Large intestine (tissue), 3 donors: ENCODE results near the gene PPFIBP1. TPM values are rescaled to one million over a fixed set of nuclear protein-coding genes. Genes with fewer than 3 reads are reported as not detected.
"Not testable (repeated sequence)": the region's sequence is repeated elsewhere in the genome, so short reads cannot be mapped to it uniquely, and the experiment has no call there.

Source experiments
- DNase-seq, 2 donors: peaks; one replicate each; pipeline versions ENCODE4 v3.0.0 to v3.0.0-alpha.2; 2013
- H3K27ac ChIP-seq: one replicate; pipeline ENCODE4 v1.5.1; 2013; ENCODE audit warnings: low read length
- H3K27me3 ChIP-seq: 2 replicates; pipeline ENCODE4 v1.6.1; 2013; ENCODE audit warnings: low read length; ENCODE audit not compliant: control insufficient read depth, insufficient read depth
- H3K36me3 ChIP-seq: 2 replicates; pipeline ENCODE4 v1.6.1; 2013; ENCODE audit warnings: low read length; ENCODE audit not compliant: control insufficient read depth, insufficient read depth
- H3K4me1 ChIP-seq: one replicate; pipeline ENCODE4 v1.6.1; 2013; ENCODE audit warnings: low read length; ENCODE audit not compliant: control insufficient read depth, insufficient read depth
- H3K4me3 ChIP-seq: one replicate; pipeline ENCODE4 v1.5.1; 2013; ENCODE audit warnings: low read length
- H3K9me3 ChIP-seq: one replicate; pipeline ENCODE4 v1.6.1; 2013; ENCODE audit warnings: mild to moderate bottlenecking, low read depth, low read length, moderate library complexity; ENCODE audit not compliant: control insufficient read depth
- WGBS: methylation state at CpG from one replicate; pipeline ENCODE4 v1.1.5; 2013; ENCODE audit warnings: low lambda C conversion rate; ENCODE audit not compliant: insufficient coverage; 5-methylcytosine and 5-hydroxymethylcytosine counted together
- polyA plus RNA-seq: library from polyadenylated mRNA; unstranded; fragments of 120-200 nt; gene quantifications from one replicate; pipeline ENCODE4 v1.2.1, GENCODE V29; 2013

PPFIBP1 gene
- polyA plus RNA-seq, 1 donor: 41.5 TPM

DNA sequence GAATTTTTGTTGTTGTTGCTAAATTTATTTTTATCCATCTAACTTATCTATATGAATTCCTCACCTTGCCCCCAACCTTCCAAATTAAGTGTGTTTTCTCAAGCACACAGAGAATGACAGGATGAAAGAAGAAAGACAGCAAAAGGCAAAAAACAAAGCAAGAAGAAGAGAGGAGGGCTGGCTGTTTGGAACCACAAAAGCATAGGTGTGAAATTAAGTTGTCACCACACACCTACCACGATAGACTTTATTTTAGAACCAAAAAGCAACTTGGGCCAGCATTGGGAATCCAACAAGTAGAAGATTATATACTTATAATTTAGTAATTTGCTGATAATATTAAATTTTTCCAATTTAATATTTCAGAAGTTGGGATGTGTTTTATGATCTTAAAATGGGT lies 113.5 kb downstream of the PPFIBP1 start:
- no peaks in the 10 kb centered on the region for H3K4me1 ChIP-seq
- no CpG with 5 or more reads among the region's 1 CpG for WGBS
- H3K27ac ChIP-seq: no peak overlapping the region
- H3K4me3 ChIP-seq: no peak overlapping the region
- H3K36me3 ChIP-seq: peaks cover 2% of the 10 kb centered on the region
- no peaks in the 10 kb centered on the region for H3K27me3 ChIP-seq
- H3K9me3 ChIP-seq: no peaks in the 10 kb centered on the region
- no peak for DNase-seq

DNA sequence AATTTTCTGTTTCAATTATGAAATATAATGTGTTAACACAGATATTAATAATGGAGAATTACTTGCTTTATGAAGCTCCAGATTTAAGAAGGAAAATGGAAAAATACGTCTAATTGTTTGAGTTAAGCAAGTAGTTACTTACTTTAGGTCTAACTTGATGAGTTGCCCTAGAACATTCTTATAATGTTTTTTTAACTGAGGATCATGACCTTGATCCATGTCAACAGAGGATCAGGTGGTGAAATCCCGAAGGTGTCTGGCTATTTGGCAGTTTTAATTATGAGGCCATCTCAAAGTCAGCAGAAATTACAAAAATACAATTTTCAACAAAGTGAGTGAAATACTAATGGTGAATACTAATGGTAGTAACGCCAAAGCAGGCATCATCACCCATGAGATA lies 115.3 kb downstream of the PPFIBP1 start:
- peaks cover 2% of the 10 kb centered on the region for H3K36me3 ChIP-seq
- no CpG with 5 or more reads among the region's 3 CpGs for WGBS

DNA sequence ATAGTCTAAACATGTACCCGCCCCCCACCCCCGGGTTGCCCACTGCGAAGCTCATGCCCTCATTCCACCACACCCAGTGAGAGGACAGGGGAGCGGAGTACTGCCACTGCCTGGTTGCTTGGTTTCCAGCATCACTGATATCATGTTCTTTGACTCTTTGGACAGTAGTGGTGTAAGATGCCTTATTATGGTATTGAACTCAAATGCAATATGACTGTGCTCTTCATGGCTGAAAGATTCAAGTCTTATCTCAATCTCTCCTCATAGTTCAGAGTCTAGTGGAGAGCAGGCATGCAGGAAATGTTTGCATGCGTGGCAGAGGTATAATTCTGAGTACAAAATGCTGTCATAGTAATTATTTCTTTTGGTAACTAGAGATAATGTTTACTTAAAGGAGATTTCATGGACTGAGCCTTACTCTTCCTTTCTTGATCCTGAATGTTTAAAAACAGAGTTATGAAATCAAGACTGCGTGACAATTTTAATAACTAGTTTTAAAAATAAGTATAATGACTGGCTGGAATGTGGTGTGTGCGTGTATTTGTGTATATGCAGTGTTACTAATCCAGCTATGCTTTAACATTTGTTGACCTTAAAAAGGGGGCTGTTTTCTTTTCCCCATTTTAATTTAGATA lies 116.7 kb downstream of the PPFIBP1 start:
- peak; percentile 65 to 74 for DNase-seq
- not testable (repeated sequence) for H3K36me3 ChIP-seq, H3K4me1 ChIP-seq, H3K9me3 ChIP-seq, H3K4me3 ChIP-seq, H3K27me3 ChIP-seq
- peak overlapping the region; percentile 19 for H3K27ac ChIP-seq
- 70% methylated on average over 2 of the region's 7 CpGs for WGBS

More for the DNA sequence above, 115.3 kb downstream of the PPFIBP1 start:
- no peak for DNase-seq
- no peaks in the 10 kb centered on the region for H3K9me3 ChIP-seq
- no peak overlapping the region for H3K4me3 ChIP-seq
- H3K27me3 ChIP-seq: no peaks in the 10 kb centered on the region
- no peak overlapping the region for H3K27ac ChIP-seq
- no peaks in the 10 kb centered on the region for H3K4me1 ChIP-seq

DNA sequence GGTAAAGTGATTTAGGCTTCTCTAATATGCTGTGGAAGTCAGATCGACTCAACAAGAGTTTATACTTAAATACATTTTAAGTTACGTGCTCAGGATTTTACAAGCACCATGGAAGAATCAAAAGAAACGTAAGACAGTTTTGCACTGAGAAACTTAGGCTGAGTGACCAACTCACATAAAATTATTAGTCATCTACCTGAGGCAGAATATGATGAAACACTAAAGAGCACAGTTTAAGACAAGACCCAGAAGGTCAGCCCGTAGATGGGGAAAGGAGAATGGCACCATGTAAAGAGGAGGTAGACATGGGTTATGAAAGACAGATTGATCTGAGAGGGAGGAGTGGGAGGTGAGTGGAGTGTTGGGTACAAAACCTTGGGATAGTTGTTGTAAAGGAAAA lies 118.4 kb downstream of the PPFIBP1 start:
- H3K4me1 ChIP-seq, H3K4me3 ChIP-seq, DNase-seq, H3K27ac ChIP-seq, H3K9me3 ChIP-seq, H3K27me3 ChIP-seq, H3K36me3 ChIP-seq: not testable (repeated sequence)
- 88% methylated on average over 1 of the region's 4 CpGs for WGBS

DNA sequence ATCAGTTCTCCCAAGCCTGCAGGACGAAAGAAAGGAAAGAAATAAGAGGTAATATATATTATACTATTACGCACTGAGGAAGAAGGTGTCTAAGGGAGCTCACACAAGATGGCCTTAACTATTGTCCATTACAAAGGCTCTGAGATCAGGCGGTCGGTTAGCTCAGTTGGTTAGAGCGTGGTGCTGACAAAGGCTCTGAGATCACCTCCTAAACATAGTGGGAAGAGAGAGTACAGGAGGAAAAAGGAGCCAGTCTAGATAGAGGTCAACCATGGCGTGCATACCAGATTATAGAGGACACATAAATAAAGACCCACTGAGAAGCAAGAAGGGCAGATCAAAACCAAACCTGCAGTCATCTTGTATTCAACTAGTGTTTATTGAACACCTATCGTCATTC lies 118.9 kb downstream of the PPFIBP1 start:
- not testable (repeated sequence) for H3K27me3 ChIP-seq, H3K4me3 ChIP-seq, H3K9me3 ChIP-seq, H3K4me1 ChIP-seq, H3K27ac ChIP-seq, H3K36me3 ChIP-seq, DNase-seq
- 100% methylated on average over 1 of the region's 7 CpGs for WGBS

DNA sequence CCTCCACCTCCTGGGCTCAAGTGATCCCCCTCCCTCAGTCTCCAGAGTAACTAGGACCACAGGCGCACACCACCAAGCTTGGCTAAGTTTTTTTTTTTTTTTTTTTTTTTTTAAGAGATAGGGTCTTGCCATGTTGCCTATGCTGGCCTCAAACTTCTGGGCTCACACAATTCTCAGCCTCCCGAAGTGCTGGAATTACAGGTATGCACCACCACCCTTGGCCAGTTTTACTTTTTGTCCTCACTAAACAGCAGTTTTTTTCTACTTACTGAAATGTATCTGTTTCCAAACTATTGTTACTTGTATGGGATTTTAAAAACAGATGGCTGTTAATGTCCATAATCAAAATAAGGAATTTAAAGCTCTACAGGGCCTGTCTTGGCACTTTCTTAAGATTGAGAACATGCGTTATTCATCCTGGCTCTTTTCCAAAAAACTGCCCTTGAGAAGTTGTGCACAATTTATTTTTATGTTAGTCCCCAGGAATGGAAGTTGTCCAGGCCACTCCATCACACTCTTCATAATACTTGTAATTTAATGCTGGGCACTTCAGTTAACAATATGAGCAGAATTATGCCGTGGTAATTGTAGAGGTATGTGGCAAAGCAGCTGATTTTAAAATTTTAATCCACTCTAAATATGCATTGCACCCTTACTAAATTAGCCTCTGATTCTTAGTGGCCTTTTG lies 120.3 kb downstream of the PPFIBP1 start:
- Histone ChIP-seq H3K9me3 (no peaks in the 10 kb centered on the region), H3K4me1 (no peaks in the 10 kb centered on the region), H3K27ac (no peak overlapping the region), H3K4me3 (no peak overlapping the region), H3K27me3 (no peaks in the 10 kb centered on the region), H3K36me3 (peaks cover 12% of the 10 kb centered on the region)
- no peak for DNase-seq
- WGBS: no CpG with 5 or more reads among the region's 4 CpGs

DNA sequence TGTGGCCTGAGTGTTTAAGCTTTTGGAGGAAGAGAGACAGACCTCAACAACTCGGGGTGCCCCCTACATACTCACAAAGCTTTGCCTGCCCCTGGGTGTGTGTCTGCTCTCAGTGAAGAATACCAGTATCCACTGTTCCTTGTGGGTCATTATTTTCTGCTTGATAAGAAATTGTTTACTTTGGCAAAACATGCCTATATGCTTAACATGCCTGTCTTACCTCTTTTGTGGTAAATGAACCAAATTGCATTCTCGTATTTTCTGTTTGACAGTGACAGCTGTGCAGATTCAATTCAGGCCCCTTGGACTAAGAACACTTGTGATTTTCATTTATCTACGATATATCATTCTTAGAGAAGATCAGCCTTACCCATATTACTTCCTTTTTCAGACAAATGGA lies 121.7 kb downstream of the PPFIBP1 start:
- H3K9me3 ChIP-seq: no peaks in the 10 kb centered on the region
- H3K4me3 ChIP-seq: no peak overlapping the region
- no peak overlapping the region for H3K27ac ChIP-seq
- no peaks in the 10 kb centered on the region for H3K27me3 ChIP-seq
- WGBS: 60% methylated on average over 1 of the region's 3 CpGs
- H3K36me3 ChIP-seq: peaks cover 12% of the 10 kb centered on the region
- DNase-seq: no peak
- H3K4me1 ChIP-seq: no peaks in the 10 kb centered on the region

DNA sequence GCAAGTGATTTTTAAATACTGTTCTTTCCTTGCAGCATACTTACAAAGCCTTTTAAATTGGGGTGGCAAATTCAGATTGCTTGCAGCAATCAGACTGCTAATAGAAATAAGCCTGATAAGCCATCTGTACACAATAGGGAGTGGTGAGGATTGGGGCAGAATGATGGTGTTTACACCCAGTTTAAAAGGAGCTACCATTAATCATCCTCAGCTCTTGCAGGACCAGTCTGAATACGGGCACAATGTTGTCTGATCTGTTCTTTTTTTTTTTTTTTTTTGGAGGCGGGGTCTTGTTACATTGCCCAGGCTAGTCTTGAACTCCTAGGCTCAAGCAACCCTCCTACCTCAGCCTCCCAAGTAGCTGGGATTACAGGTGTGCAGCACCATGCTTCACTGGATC lies 122.1 kb downstream of the PPFIBP1 start:
- H3K4me1 ChIP-seq: no peaks in the 10 kb centered on the region
- no peak overlapping the region for H3K27ac ChIP-seq
- H3K4me3 ChIP-seq: no peak overlapping the region
- no peak for DNase-seq
- H3K36me3 ChIP-seq: peaks cover 12% of the 10 kb centered on the region
- no peaks in the 10 kb centered on the region for H3K9me3 ChIP-seq
- WGBS: no CpG with 5 or more reads among the region's 2 CpGs
- no peaks in the 10 kb centered on the region for H3K27me3 ChIP-seq

DNA sequence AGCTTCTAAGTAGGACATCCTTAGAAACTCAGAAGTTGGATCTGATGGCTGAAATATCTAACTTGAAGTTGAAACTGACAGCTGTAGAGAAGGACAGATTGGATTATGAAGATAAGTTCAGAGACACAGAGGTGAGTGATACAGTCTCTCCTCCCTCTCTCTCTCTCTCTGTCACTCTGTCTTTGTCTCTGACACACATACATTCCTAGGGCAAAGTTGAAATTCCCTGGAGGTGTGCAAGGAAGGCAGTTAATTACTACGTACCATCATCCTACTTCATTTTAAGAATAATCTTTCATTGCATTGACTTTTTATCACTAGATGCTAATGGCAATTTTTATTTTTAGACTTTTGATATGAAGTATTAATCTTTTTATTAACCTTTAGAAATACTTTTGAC lies 126.0 kb downstream of the PPFIBP1 start:
- 91% methylated on average over 1 of the region's 1 CpG for WGBS
- Histone ChIP-seq H3K9me3 (no peaks in the 10 kb centered on the region), H3K4me1 (no peaks in the 10 kb centered on the region), H3K36me3 (peaks cover 12% of the 10 kb centered on the region), H3K27me3 (no peaks in the 10 kb centered on the region), H3K27ac (no peak overlapping the region), H3K4me3 (no peak overlapping the region)
- DNase-seq: no peak

DNA sequence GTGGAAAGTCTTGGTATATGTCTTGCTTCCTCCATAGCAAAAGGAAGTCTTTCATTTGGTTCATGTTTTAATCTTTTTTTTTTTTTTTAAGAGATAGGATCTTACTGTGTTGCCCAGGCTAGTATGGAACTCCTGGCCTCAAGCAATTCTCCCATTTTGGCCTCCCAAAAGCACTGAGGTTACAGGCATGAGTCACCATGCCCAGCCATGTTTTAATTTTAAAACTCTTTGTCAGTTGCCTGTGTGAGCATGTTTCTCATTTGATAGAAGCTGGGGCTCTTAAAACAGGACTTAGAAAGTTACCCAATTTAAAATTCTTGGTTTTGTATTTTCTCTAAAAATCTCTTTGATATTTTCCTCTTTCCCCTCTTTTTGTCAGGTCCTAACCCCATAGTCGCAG lies 127.2 kb downstream of the PPFIBP1 start:
- H3K4me1 ChIP-seq: no peaks in the 10 kb centered on the region
- WGBS: no CpG with 5 or more reads among the region's 1 CpG
- H3K36me3 ChIP-seq: peaks cover 10% of the 10 kb centered on the region
- no peaks in the 10 kb centered on the region for H3K9me3 ChIP-seq
- H3K4me3 ChIP-seq: no peak overlapping the region
- no peak overlapping the region for H3K27ac ChIP-seq
- no peaks in the 10 kb centered on the region for H3K27me3 ChIP-seq
- no peak for DNase-seq
